Caco-2 (cell line): ENCODE results near the gene EBF3. TPM values are rescaled to one million over a fixed set of nuclear protein-coding genes. Genes with fewer than 3 reads are reported as not detected.

ENCODE experiments used
- BruUV-seq: library from RNA; stranded (reverse); fragments of 400-500 nt; replicated peaks from 2 replicates; lab custom pipeline; 2021; lab: Mats Ljungman, UMichigan
- CTCF ChIA-PET: fragments of 300-600 bp; sonication (Branson Sonifier 250); formaldehyde crosslinking; loops from one replicate; lab custom pipeline; 2022; ENCODE audit warnings: antibody characterized with exemption; lab: Charles Lee
- POLR2A ChIA-PET: fragments of 300-600 bp; sonication (Branson Sonifier 250); formaldehyde crosslinking; loops from one replicate; lab custom pipeline; 2022; ENCODE audit warnings: antibody characterized with exemption; lab: Charles Lee
- DNase-seq, 2 experiments: peaks; one replicate each; pipeline versions ENCODE4 v3.0.0 to v3.0.0-alpha.2; 2020 to 2022
- H3K27me3 ChIP-seq: replicated peaks from 2 replicates; pipeline ENCODE4 v1.6.0; 2011; ENCODE audit warnings: low read length; ENCODE audit not compliant: control insufficient read depth, insufficient read depth
- H3K36me3 ChIP-seq: 2 replicates; pipeline ENCODE4 v1.5.1; 2011; ENCODE audit warnings: low read length; ENCODE audit not compliant: control insufficient read depth, insufficient read depth
- H3K4me1 ChIP-seq: fragments of 250-450 bp; sonication (Bioruptor Pico); 2 replicates; pipeline ENCODE4 v1.5.1; 2020; ENCODE audit warnings: mild to moderate bottlenecking
- H3K4me3 ChIP-seq: 2 replicates; pipeline ENCODE4 v1.5.1; 2011; ENCODE audit warnings: low read depth, mild to moderate bottlenecking, control low read depth, low read length
- H3K9me3 ChIP-seq: fragments of 250-450 bp; sonication (Bioruptor Pico); 2 replicates; pipeline ENCODE4 v1.5.1; 2020; ENCODE audit warnings: mild to moderate bottlenecking, moderate library complexity
- H3K27ac Mint-ChIP-seq: one replicate; pipeline ENCODE4 v1.8.0; 2022; ENCODE audit warnings: mixed read lengths; ENCODE audit not compliant: unreplicated experiment
- H3K27me3 Mint-ChIP-seq: one replicate; pipeline ENCODE4 v1.8.0; 2022; ENCODE audit warnings: mixed read lengths; ENCODE audit not compliant: insufficient read depth, unreplicated experiment
- H3K36me3 Mint-ChIP-seq: one replicate; pipeline ENCODE4 v1.8.0; 2022; ENCODE audit warnings: mild to moderate bottlenecking, mixed read lengths; ENCODE audit not compliant: insufficient read depth, unreplicated experiment
- H3K4me1 Mint-ChIP-seq: one replicate; pipeline ENCODE4 v1.8.0; 2022; ENCODE audit warnings: low read depth, mixed read lengths; ENCODE audit not compliant: unreplicated experiment
- H3K4me3 Mint-ChIP-seq: one replicate; pipeline ENCODE4 v1.8.0; 2022; ENCODE audit warnings: mild to moderate bottlenecking, moderate library complexity, mixed read lengths; ENCODE audit not compliant: unreplicated experiment
- H3K9me3 Mint-ChIP-seq: one replicate; pipeline ENCODE4 v1.8.0; 2022; ENCODE audit warnings: mixed read lengths; ENCODE audit not compliant: unreplicated experiment
- CTCF ChIP-seq, 2 experiments: fragments of 200-600 bp in 1 of 2; IDR thresholded peaks; 1 replicate in 1 of 2; 2 replicates in 1 of 2; pipeline versions ENCODE4 v1.5.1 to v1.8.0; 2011 to 2022; ENCODE audit warnings: antibody characterized with exemption in 1 of 2, control low read depth in 1 of 2, inconsistent platforms in 1 of 2, low read depth in 1 of 2, low read length in 1 of 2, mild to moderate bottlenecking in 1 of 2, moderate library complexity in 1 of 2; ENCODE audit not compliant: insufficient read depth in 1 of 2, severe bottlenecking in 1 of 2, unreplicated experiment in 1 of 2
- intact Hi-C: fragments of 100-400 bp; cut with micrococcal nuclease; formaldehyde crosslinking; loops from one replicate; pipeline ENCODE4 v1.10.0; 2022; ENCODE audit not compliant: unreplicated experiment
- total RNA-seq: library from RNA; stranded (reverse); gene quantifications from 2 replicates; pipeline ENCODE4 v1.2.3, GENCODE V29; 2022

Gene EBF3
- total RNA-seq, 1 experiment from 2014 or later = 0.79 TPM

- no peaks in the 10 kb centered on the region for H3K27me3 ChIP-seq
- DNase-seq = no peak
- POLR2A ChIA-PET = no interaction called here
- no peak overlapping the region for H3K4me3 Mint-ChIP-seq
- intact Hi-C loops = no loop called here
- TF ChIP-seq CTCF (IDR thresholded peaks at IDR 0.05; ENCODE audit: insufficient read depth in 1 of 2, low read depth in 1 of 2, low read length in 1 of 2, severe bottlenecking in 1 of 2, unreplicated experiment in 1 of 2) = no peak
- no peaks in the 10 kb centered on the region for H3K4me1 Mint-ChIP-seq
- peaks cover 14% of the 10 kb centered on the region for H3K27me3 Mint-ChIP-seq
- no peaks in the 10 kb centered on the region for H3K36me3 ChIP-seq
- no peak overlapping the region for H3K4me3 ChIP-seq
- H3K4me1 ChIP-seq = no peaks in the 10 kb centered on the region
- no peaks in the 10 kb centered on the region for H3K9me3 ChIP-seq
- no peak overlapping the region for H3K27ac Mint-ChIP-seq
- CTCF ChIA-PET = no interaction called here
- H3K9me3 Mint-ChIP-seq = no peaks in the 10 kb centered on the region
- no peaks in the 10 kb centered on the region for H3K36me3 Mint-ChIP-seq
- BruUV-seq = no TSS peak
Measured at GRCh38 chr10:129941199-129942018, 22.7 kb downstream of the EBF3 start.

GRCh38 chr10:129940617-129941198 is 23.4 kb downstream of the EBF3 start:
- Mint-ChIP-seq H3K27me3 (peaks cover 13% of the 10 kb centered on the region), H3K4me3 (no peak overlapping the region), H3K36me3 (no peaks in the 10 kb centered on the region), H3K4me1 (no peaks in the 10 kb centered on the region), H3K9me3 (no peaks in the 10 kb centered on the region), H3K27ac (no peak overlapping the region)
- DNase-seq = no peak
- Histone ChIP-seq H3K4me3 (no peak overlapping the region), H3K27me3 (no peaks in the 10 kb centered on the region), H3K9me3 (no peaks in the 10 kb centered on the region), H3K36me3 (no peaks in the 10 kb centered on the region), H3K4me1 (no peaks in the 10 kb centered on the region)
- CTCF ChIA-PET = no interaction called here
- no TSS peak for BruUV-seq
- POLR2A ChIA-PET = no interaction called here
- intact Hi-C loops = no loop called here
- no peak for TF ChIP-seq CTCF (IDR thresholded peaks at IDR 0.05; ENCODE audit: insufficient read depth in 1 of 2, low read depth in 1 of 2, low read length in 1 of 2, severe bottlenecking in 1 of 2, unreplicated experiment in 1 of 2)

- no peaks in the 10 kb centered on the region for H3K9me3 Mint-ChIP-seq
- POLR2A ChIA-PET = no interaction called here
- intact Hi-C loops = no loop called here
- no peaks in the 10 kb centered on the region for H3K36me3 ChIP-seq
- no peaks in the 10 kb centered on the region for H3K36me3 Mint-ChIP-seq
- H3K4me3 ChIP-seq = no peak overlapping the region
- no peak for DNase-seq
- TF ChIP-seq CTCF (IDR thresholded peaks at IDR 0.05; ENCODE audit: insufficient read depth in 1 of 2, low read depth in 1 of 2, low read length in 1 of 2, severe bottlenecking in 1 of 2, unreplicated experiment in 1 of 2) = no peak
- H3K4me3 Mint-ChIP-seq = no peak overlapping the region
- no peaks in the 10 kb centered on the region for H3K4me1 ChIP-seq
- peaks cover 12% of the 10 kb centered on the region for H3K27me3 Mint-ChIP-seq
- no peaks in the 10 kb centered on the region for H3K4me1 Mint-ChIP-seq
- CTCF ChIA-PET = interaction anchor here (1.2 kb wide), 1 partner anchor 50 kb away, joined by 6 read pairs; no protein-coding TSS in a partner anchor
- BruUV-seq = no TSS peak
- no peaks in the 10 kb centered on the region for H3K27me3 ChIP-seq
- H3K27ac Mint-ChIP-seq = no peak overlapping the region
- H3K9me3 ChIP-seq = no peaks in the 10 kb centered on the region
Measured at GRCh38 chr10:129939416-129940275, 24.4 kb downstream of the EBF3 start.
